ENCODE measurements around the gene SEMA4B.
A peak's percentile ranks its signal among the peaks of the same experiment; 100 is the strongest.

Gene SEMA4B

GRCh38 chr15:90234096-90234988 lies 33.2 kb downstream of the SEMA4B start, which contains the start of gene GDPGP1:
TSS of gene GDPGP1 (plus strand) at chr15:90234209. CDS start at chr15:90240909, 6,700 bp downstream.
- TF ChIP-seq EZH2phosphoT487 (IDR thresholded peaks at IDR 0.05; ENCODE audit: low read depth) (no peak), CTCF (IDR thresholded peaks at IDR 0.05; ENCODE audit: low read depth, low read length) (no peak)
- H3K4me3 ChIP-seq (ENCODE audit: low read length) = peak within 1 kb of the TSS; percentile 84
- H2AFZ ChIP-seq (ENCODE audit: low read depth, low read length) = peak within 1 kb of the TSS; percentile 93
- H3K27ac ChIP-seq (ENCODE audit: low read length) = peak within 1 kb of the TSS; percentile 43
- peak within 1 kb of the TSS; percentile 98 for H3K4me2 ChIP-seq (ENCODE audit: low read length)
- H3K4me1 ChIP-seq (ENCODE audit: low read length) = peaks cover 11% of the 10 kb centered on the region
- peak within 1 kb of the TSS; percentile 80 for H3K9ac ChIP-seq (ENCODE audit: low read length)
- no peaks in the 10 kb centered on the region for H3K27me3 ChIP-seq (ENCODE audit: low read depth, low read length)
- H3K79me2 ChIP-seq (ENCODE audit: low read length) = peaks cover 4% of the 10 kb centered on the region; the same call in 1 of the 2 replicates
- H4K20me1 ChIP-seq (ENCODE audit: insufficient read depth, low read length) = no peaks in the 10 kb centered on the region; the same call in 1 of the 2 replicates
- H3K36me3 ChIP-seq (replicated peaks; ENCODE audit: low read depth, low read length) = peaks cover 9% of the 10 kb centered on the region
- H3K9me3 ChIP-seq (ENCODE audit: insufficient read depth, low read length) = no peaks in the 10 kb centered on the region

- H3K4me2 ChIP-seq (ENCODE audit: low read length) = no peak overlapping the region
- H3K4me1 ChIP-seq (ENCODE audit: low read length) = peaks cover 6% of the 10 kb centered on the region
- H3K4me3 ChIP-seq (ENCODE audit: low read length) = no peak overlapping the region
- no peaks in the 10 kb centered on the region for H4K20me1 ChIP-seq (ENCODE audit: insufficient read depth, low read length)
- H3K9me3 ChIP-seq (ENCODE audit: insufficient read depth, low read length) = no peaks in the 10 kb centered on the region
- H3K9ac ChIP-seq (ENCODE audit: low read length) = no peak overlapping the region
- no peak overlapping the region for H3K27ac ChIP-seq (ENCODE audit: low read length)
- H3K36me3 ChIP-seq (replicated peaks; ENCODE audit: low read depth, low read length) = no peaks in the 10 kb centered on the region
- no peaks in the 10 kb centered on the region for H3K27me3 ChIP-seq (ENCODE audit: low read depth, low read length)
- H2AFZ ChIP-seq (ENCODE audit: low read depth, low read length) = no peak overlapping the region
- TF ChIP-seq CTCF (IDR thresholded peaks at IDR 0.05; ENCODE audit: low read depth, low read length) = no peak
- no peak for TF ChIP-seq EZH2phosphoT487 (IDR thresholded peaks at IDR 0.05; ENCODE audit: low read depth)
- H3K79me2 ChIP-seq (ENCODE audit: low read length) = no peaks in the 10 kb centered on the region
These were observed 38.2 kb downstream of the SEMA4B start for GRCh38 chr15:90239371-90239770.

DNA sequence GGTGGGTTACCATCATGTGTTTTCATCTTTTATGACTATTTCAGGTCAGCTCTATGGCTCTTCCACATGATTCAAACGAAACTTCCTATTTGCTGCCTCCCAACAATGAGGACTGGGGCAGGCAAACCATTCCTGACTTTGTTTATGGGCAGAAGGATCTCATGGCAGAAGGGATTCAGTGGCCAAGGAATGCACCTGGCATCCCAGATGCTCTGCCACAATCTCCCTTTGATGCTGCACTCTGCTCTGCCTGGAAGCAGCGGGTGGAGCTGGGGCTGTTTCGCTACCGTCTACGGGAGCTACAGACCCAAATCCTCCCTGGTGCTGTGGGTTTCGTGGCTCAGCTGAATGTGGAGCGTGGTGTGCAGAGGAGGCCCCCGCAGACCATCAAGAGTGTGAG lies 39.7 kb downstream of the SEMA4B start:
- no peak overlapping the region for H3K4me2 ChIP-seq (ENCODE audit: low read length)
- no peaks in the 10 kb centered on the region for H3K27me3 ChIP-seq (ENCODE audit: low read depth, low read length)
- no peak overlapping the region for H3K9ac ChIP-seq (ENCODE audit: low read length)
- H3K4me1 ChIP-seq (ENCODE audit: low read length) = no peaks in the 10 kb centered on the region
- H3K4me3 ChIP-seq (ENCODE audit: low read length) = no peak overlapping the region
- TF ChIP-seq CTCF (IDR thresholded peaks at IDR 0.05; ENCODE audit: low read depth, low read length) (no peak), EZH2phosphoT487 (IDR thresholded peaks at IDR 0.05; ENCODE audit: low read depth) (no peak)
- H3K27ac ChIP-seq (ENCODE audit: low read length) = no peak overlapping the region
- no peaks in the 10 kb centered on the region for H3K9me3 ChIP-seq (ENCODE audit: insufficient read depth, low read length)
- no peak overlapping the region for H2AFZ ChIP-seq (ENCODE audit: low read depth, low read length)
- no peaks in the 10 kb centered on the region for H3K36me3 ChIP-seq (replicated peaks; ENCODE audit: low read depth, low read length)
- no peaks in the 10 kb centered on the region for H3K79me2 ChIP-seq (ENCODE audit: low read length)
- H4K20me1 ChIP-seq (ENCODE audit: insufficient read depth, low read length) = no peaks in the 10 kb centered on the region

DNA sequence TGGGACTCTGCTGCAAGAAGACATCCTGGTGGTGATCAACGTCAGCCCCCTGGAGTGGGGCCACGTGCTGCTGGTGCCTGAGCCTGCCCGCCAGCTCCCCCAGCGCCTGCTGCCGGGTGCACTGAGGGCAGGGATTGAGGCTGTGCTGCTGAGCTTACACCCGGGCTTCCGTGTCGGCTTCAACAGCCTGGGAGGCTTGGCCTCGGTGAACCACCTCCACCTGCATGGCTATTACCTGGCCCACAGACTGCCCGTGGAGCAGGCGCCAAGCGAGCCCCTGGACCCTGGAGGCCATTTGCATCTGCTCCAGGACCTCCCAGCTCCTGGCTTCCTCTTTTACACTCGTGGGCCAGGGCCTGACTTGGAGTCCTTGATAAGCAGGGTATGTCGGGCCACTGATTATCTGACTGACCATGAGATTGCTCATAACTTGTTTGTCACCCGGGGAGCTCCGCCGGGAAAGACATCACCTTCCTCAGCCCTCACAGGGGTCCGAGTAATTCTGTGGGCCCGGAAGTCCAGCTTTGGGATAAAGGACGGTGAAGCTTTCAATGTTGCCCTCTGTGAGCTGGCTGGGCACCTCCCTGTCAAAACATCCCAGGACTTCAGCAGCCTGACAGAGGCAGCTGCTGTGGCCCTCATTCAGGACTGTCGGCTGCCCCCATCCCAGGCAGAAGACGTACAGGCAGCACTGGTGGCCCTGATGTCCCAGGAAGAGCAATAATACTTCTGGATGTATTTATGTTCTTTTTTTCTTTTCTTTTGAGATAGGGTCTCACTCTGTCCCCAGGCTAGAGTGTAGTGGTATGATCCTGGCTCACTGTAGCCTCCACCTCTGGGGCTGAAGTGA lies 40.4 kb downstream of the SEMA4B start:
- Histone ChIP-seq H3K9me3 (ENCODE audit: insufficient read depth, low read length) (no peaks in the 10 kb centered on the region), H3K4me2 (ENCODE audit: low read length) (no peak overlapping the region), H3K9ac (ENCODE audit: low read length) (no peak overlapping the region), H3K4me3 (ENCODE audit: low read length) (no peak overlapping the region), H2AFZ (ENCODE audit: low read depth, low read length) (no peak overlapping the region), H3K79me2 (ENCODE audit: low read length) (no peaks in the 10 kb centered on the region), H3K4me1 (ENCODE audit: low read length) (no peaks in the 10 kb centered on the region), H3K36me3 (replicated peaks; ENCODE audit: low read depth, low read length) (no peaks in the 10 kb centered on the region), H4K20me1 (ENCODE audit: insufficient read depth, low read length) (no peaks in the 10 kb centered on the region), H3K27me3 (ENCODE audit: low read depth, low read length) (no peaks in the 10 kb centered on the region), H3K27ac (ENCODE audit: low read length) (no peak overlapping the region)
- no peak for TF ChIP-seq EZH2phosphoT487 (IDR thresholded peaks at IDR 0.05; ENCODE audit: low read depth)
- no peak for TF ChIP-seq CTCF (IDR thresholded peaks at IDR 0.05; ENCODE audit: low read depth, low read length)

Data from OCI-LY3 (cell line).